Left forelimb (tissue), 1 donor: ENCODE results near the gene ABCC1.
"Not testable (repeated sequence)": the region's sequence is repeated elsewhere in the genome, so short reads cannot be mapped to it uniquely, and the experiment has no call there.

Experiments used
- DNase-seq: peaks from one replicate; pipeline ENCODE4 v3.0.0-alpha.2; 2018; ENCODE audit warnings: low spot score

ABCC1 gene

GRCh38 chr16:15967655-15968315 lies 18.4 kb downstream of the ABCC1 start:
- no peak for DNase-seq

- no peak for DNase-seq
Observed at GRCh38 chr16:15970202-15970601, 20.8 kb downstream of the ABCC1 start.

GRCh38 chr16:15970743-15971439 lies 21.5 kb downstream of the ABCC1 start:
- DNase-seq, result no peak

GRCh38 chr16:15971440-15971815 lies 22.0 kb downstream of the ABCC1 start:
- no peak for DNase-seq

- DNase-seq, result no peak
Observed at GRCh38 chr16:15972046-15972868, 22.8 kb downstream of the ABCC1 start.

- no peak for DNase-seq
Observed at GRCh38 chr16:15973421-15973820, 24.0 kb downstream of the ABCC1 start.

GRCh38 chr16:15974057-15974456 lies 24.6 kb downstream of the ABCC1 start:
- no peak for DNase-seq

- no peak for DNase-seq
Observed at GRCh38 chr16:15975172-15975571, 25.8 kb downstream of the ABCC1 start.

- DNase-seq, result no peak
Observed at GRCh38 chr16:15976225-15976812, 26.9 kb downstream of the ABCC1 start.

- no peak for DNase-seq
Observed at GRCh38 chr16:15976929-15977637, 27.7 kb downstream of the ABCC1 start.

GRCh38 chr16:15979801-15980200 lies 30.4 kb downstream of the ABCC1 start:
- no peak for DNase-seq

GRCh38 chr16:15980329-15980728 lies 30.9 kb downstream of the ABCC1 start:
- DNase-seq, result no peak

GRCh38 chr16:15981382-15981781 lies 32.0 kb downstream of the ABCC1 start:
- no peak for DNase-seq

GRCh38 chr16:15982194-15982915 lies 32.9 kb downstream of the ABCC1 start:
- DNase-seq, result not testable (repeated sequence)

GRCh38 chr16:15983898-15984297 lies 34.5 kb downstream of the ABCC1 start:
- no peak for DNase-seq

- no peak for DNase-seq
Observed at GRCh38 chr16:15985144-15985543, 35.7 kb downstream of the ABCC1 start.

- DNase-seq, result no peak
Observed at GRCh38 chr16:15986261-15986660, 36.8 kb downstream of the ABCC1 start.

GRCh38 chr16:15988268-15989013 lies 39.0 kb downstream of the ABCC1 start:
- no peak for DNase-seq

- no peak for DNase-seq
Observed at GRCh38 chr16:15990902-15991301, 41.5 kb downstream of the ABCC1 start.

GRCh38 chr16:15993128-15993527 lies 43.7 kb downstream of the ABCC1 start:
- no peak for DNase-seq

- no peak for DNase-seq
Observed at GRCh38 chr16:15993541-15993940, 44.1 kb downstream of the ABCC1 start.
